Measurements from ENCODE around the gene IL1RAP.

DNA sequence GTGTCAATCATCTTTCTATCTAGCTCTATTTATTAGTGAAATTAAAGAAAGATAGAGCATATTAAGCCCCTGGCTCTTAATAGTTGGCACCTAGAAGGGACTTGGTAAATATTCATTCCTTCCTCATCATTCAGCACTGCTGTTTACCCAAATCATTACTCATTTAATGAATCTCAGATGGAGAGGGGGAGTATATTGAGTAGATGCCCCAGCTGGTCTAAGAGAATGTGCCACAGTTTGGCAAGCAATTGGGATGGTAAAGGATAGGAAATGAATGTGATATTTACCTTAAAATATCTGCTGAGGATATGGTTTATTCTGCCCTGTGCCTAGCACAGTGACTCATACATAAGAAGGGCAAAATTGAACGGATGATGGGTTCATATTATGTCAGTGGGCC is 6.0 kb downstream of the IL1RAP start:
- TF ChIP-seq, protein P1, sequence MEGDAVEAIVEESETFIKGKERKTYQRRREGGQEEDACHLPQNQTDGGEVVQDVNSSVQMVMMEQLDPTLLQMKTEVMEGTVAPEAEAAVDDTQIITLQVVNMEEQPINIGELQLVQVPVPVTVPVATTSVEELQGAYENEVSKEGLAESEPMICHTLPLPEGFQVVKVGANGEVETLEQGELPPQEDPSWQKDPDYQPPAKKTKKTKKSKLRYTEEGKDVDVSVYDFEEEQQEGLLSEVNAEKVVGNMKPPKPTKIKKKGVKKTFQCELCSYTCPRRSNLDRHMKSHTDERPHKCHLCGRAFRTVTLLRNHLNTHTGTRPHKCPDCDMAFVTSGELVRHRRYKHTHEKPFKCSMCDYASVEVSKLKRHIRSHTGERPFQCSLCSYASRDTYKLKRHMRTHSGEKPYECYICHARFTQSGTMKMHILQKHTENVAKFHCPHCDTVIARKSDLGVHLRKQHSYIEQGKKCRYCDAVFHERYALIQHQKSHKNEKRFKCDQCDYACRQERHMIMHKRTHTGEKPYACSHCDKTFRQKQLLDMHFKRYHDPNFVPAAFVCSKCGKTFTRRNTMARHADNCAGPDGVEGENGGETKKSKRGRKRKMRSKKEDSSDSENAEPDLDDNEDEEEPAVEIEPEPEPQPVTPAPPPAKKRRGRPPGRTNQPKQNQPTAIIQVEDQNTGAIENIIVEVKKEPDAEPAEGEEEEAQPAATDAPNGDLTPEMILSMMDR (IDR thresholded peaks at IDR 0.05; ENCODE audit: poor library complexity), result no peak
- no peak for TF ChIP-seq EZH2phosphoT487 (IDR thresholded peaks at IDR 0.05; ENCODE audit: low read depth, severe bottlenecking, unreplicated experiment)

Data from hepatocyte (in vitro differentiated cells).